Urinary bladder (tissue), 4 donors: ENCODE measurements around the gene FRG2. TPM values are rescaled to one million over a fixed set of nuclear protein-coding genes. Genes with fewer than 3 reads are reported as not detected.
"Not testable (repeated sequence)": the region's sequence is repeated elsewhere in the genome, so short reads cannot be mapped to it uniquely, and the experiment has no call there.

ENCODE experiments used
- DNase-seq: peaks from one replicate; pipeline ENCODE4 v3.0.0-alpha.2; 2015; ENCODE audit errors: extremely low spot score
- H3K27ac ChIP-seq: one replicate; pipeline ENCODE4 v1.5.1; 2013; ENCODE audit warnings: low read depth, mild to moderate bottlenecking, moderate library complexity
- H3K36me3 ChIP-seq: one replicate; pipeline ENCODE4 v1.6.1; 2013; ENCODE audit warnings: mild to moderate bottlenecking, moderate library complexity; ENCODE audit not compliant: insufficient read depth
- H3K4me1 ChIP-seq: one replicate; pipeline ENCODE4 v1.6.1; 2013; ENCODE audit warnings: mild to moderate bottlenecking, moderate library complexity; ENCODE audit not compliant: insufficient read depth
- H3K4me3 ChIP-seq: one replicate; pipeline ENCODE4 v1.5.1; 2013; ENCODE audit warnings: low read depth, low read length
- WGBS: extraction: QIAGEN DNeasy Blood & Tissue Kit; methylation state at CpG from one replicate; pipeline ENCODE4 v1.1.7; 2013; 5-methylcytosine and 5-hydroxymethylcytosine counted together
- polyA plus RNA-seq: library from polyadenylated mRNA; stranded (reverse); fragments of 200-250 nt; gene quantifications from one replicate; pipeline ENCODE4 v1.2.3, GENCODE V29; 2013
- total RNA-seq: library from RNA; depleted of rRNA; stranded (reverse); fragments of >200 nt; gene quantifications from one replicate; pipeline ENCODE4 v1.2.3, GENCODE V29; 2014
- donor health status: healthy with polysubstance abuse.
- donor health status: healthy.

Gene FRG2
- not detected for total RNA-seq
- not detected for polyA plus RNA-seq

- 63% methylated on average over 3 of the region's 10 CpGs for WGBS
- H3K4me1 ChIP-seq, H3K36me3 ChIP-seq: not testable (repeated sequence)
These were observed at the start of gene FRG2 for GRCh38 chr4:190027156-190027555. Gene FRG2 (minus strand): TSS chr4:190027256. CDS start chr4:190027204, 52 bp downstream.

GRCh38 chr4:190068351-190068750 lies 41.3 kb upstream of the FRG2 start:
- not testable (repeated sequence) for DNase-seq, H3K4me1 ChIP-seq, H3K36me3 ChIP-seq, H3K4me3 ChIP-seq, H3K27ac ChIP-seq
- WGBS = 59% methylated on average over 37 of the region's 45 CpGs

More at GRCh38 chr4:190027156-190027555, at the start of gene FRG2:
- DNase-seq, H3K27ac ChIP-seq, H3K4me3 ChIP-seq: not testable (repeated sequence)

DNA sequence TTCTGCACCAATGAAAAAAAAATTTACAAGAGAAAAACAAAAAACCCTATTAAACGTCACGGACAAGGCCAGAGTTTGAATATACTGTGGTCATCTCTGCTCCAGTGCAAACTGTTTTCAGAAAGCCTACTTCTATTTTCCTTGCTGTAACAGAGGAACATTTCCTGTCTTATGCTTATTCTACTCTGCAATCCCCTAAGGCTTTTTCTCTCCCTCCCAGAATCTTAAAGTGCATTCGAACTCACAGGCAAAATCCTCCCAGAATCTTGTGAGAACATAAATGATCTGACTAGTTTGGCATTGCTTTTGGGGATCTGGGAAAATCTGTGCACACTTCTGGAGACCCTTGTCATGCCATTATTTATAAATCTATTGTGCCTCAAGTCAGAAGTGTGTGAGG lies 37.7 kb upstream of the FRG2 start:
- not testable (repeated sequence) for DNase-seq, H3K4me3 ChIP-seq, H3K27ac ChIP-seq, H3K4me1 ChIP-seq, H3K36me3 ChIP-seq
- WGBS = no CpG with 5 or more reads among the region's 3 CpGs

GRCh38 chr4:190064342-190064741 lies 37.3 kb upstream of the FRG2 start, which contains the start of gene DBET:
Gene DBET (plus strand): TSS chr4:190064502.
- H3K36me3 ChIP-seq, H3K4me1 ChIP-seq, H3K4me3 ChIP-seq, H3K27ac ChIP-seq, DNase-seq: not testable (repeated sequence)
- no CpG with 5 or more reads among the region's 2 CpGs for WGBS

DNA sequence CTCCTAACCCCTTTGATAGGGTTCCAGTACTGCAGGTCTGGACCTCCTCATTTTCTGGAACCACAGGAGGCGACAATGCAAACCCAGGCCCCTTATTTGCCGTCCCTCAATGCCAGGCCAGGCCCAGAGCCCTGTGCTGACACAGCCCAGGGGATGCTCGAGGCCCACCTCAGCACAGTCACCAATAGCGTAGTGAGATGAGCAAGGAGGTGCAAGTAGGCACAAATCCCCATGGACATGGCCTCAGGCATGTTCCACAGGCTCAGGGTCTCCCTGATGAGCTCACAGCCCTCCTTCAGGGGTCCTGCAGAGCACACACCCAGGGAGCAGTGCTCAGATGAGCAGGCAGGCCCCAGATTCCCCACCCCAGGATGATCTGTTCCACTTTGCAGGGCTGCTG lies 31.9 kb upstream of the FRG2 start:
- not testable (repeated sequence) for H3K27ac ChIP-seq, H3K36me3 ChIP-seq, H3K4me3 ChIP-seq, DNase-seq, H3K4me1 ChIP-seq
- WGBS = 33% methylated on average over 4 of the region's 4 CpGs

- H3K27ac ChIP-seq, H3K36me3 ChIP-seq, H3K4me3 ChIP-seq, H3K4me1 ChIP-seq, DNase-seq: not testable (repeated sequence)
- 35% methylated on average over 6 of the region's 28 CpGs for WGBS
These were observed 22.6 kb upstream of the FRG2 start for GRCh38 chr4:190049378-190050239.

GRCh38 chr4:190047627-190048026 lies 20.6 kb upstream of the FRG2 start:
- not testable (repeated sequence) for H3K36me3 ChIP-seq, H3K4me1 ChIP-seq, DNase-seq, H3K4me3 ChIP-seq, H3K27ac ChIP-seq
- WGBS = 7% methylated on average over 1 of the region's 12 CpGs

DNA sequence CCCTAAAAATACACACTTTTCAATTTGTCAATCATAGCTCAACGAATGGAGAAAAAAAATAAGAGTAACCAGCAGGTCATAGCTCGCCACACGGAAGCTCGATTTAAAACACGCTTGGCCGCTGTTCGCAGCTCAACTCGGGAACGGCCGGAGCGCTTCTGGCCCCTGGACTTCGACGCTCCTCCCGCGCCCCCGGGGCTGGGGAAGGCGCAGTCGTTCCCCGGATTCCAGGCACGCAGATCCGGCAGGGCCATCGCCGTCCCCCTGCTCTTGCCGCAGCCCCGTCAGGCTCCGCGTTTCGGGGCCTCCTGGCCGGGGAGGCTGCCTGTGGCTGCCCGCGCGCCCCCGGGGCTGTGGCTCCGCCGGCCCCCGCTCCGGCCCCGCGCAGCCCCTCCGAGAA lies 13.8 kb upstream of the FRG2 start:
- H3K36me3 ChIP-seq, DNase-seq, H3K4me3 ChIP-seq, H3K27ac ChIP-seq, H3K4me1 ChIP-seq: not testable (repeated sequence)
- WGBS = 13% methylated on average over 32 of the region's 40 CpGs

- 5% methylated on average over 6 of the region's 39 CpGs for WGBS
- not testable (repeated sequence) for H3K27ac ChIP-seq, DNase-seq, H3K4me1 ChIP-seq, H3K36me3 ChIP-seq, H3K4me3 ChIP-seq
These were observed 10.8 kb upstream of the FRG2 start for GRCh38 chr4:190037704-190038388.

- DNase-seq = not testable (repeated sequence)
- WGBS = 54% methylated on average over 3 of the region's 5 CpGs
These were observed 4.2 kb upstream of the FRG2 start for GRCh38 chr4:190031264-190031663.

GRCh38 chr4:190022614-190023281 lies 4.3 kb downstream of the FRG2 start:
- not testable (repeated sequence) for H3K4me3 ChIP-seq, H3K36me3 ChIP-seq, H3K4me1 ChIP-seq, DNase-seq, H3K27ac ChIP-seq
- 21% methylated on average over 38 of the region's 47 CpGs for WGBS

More at GRCh38 chr4:190031264-190031663, 4.2 kb upstream of the FRG2 start:
- not testable (repeated sequence) for H3K4me3 ChIP-seq, H3K27ac ChIP-seq, H3K36me3 ChIP-seq, H3K4me1 ChIP-seq

DNA sequence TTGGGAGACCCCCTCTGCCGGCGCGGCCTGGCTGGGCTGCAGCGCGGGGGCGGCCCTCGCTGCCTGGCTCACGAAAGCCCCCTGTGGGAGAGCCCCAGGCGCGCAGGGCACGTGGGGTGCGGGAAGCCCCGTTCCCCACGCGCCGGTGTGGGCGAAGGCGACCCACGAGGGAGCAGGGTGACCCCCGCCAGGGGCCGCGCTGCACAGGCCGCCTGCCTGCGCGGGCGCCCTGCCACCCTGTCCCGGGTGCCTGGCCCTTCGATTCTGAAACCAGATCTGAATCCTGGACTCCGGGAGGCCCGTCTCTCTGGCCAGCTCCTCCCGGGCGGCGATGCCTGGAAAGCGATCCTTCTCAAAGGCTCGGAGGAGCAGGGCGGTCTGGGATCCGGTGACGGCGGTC lies 5.1 kb downstream of the FRG2 start:
- H3K27ac ChIP-seq, DNase-seq, H3K4me3 ChIP-seq, H3K36me3 ChIP-seq, H3K4me1 ChIP-seq: not testable (repeated sequence)
- WGBS = 50% methylated on average over 17 of the region's 39 CpGs

DNA sequence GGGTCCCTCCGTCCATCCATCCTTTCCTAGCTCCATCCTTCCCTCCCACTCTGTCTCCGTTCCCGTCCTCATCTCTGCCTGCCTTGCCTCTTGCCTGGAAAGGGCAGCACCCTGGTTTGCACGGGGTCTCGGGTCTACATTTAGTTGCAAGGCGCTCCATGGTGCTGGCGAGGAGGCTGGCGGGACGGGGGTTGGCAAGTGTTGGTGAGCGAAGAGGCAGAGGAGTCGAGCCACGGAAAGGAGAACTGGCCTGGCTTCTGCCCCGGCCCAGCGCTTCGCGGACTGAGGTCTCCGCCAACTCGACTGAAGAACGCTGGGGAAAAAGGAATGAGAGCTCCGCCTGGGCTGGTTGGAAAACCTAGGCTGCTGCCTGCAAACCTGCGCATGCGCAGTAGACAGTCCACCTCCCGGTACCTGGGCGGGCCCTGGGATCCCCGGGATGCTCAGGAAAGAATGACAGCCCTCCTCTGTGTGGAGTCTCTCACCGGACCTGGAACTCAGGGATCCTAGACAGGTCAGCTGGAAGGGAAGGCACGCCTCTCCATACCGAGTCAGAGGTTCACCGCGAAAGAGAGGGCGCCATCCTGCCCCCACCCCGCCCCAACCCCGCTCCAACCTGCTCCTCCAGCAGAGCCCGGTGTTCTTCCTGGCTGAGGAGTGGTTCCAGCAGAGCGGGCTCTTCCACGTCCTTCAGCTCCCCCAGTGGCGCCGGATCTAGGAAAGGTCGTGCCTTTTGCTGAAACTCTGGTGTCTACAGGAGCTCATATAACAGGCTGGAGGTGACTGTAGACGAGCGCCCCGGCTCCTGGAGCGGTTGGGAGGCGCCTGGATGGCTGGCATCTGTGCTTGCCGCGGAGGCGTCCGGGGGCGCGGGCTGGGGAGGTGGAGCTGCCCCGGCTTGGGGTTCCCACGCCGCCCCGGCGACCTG lies 6.0 kb downstream of the FRG2 start:
- no peak for DNase-seq
- H3K27ac ChIP-seq = no peak overlapping the region
- H3K4me1 ChIP-seq = no peaks in the 10 kb centered on the region
- H3K4me3 ChIP-seq = no peak overlapping the region
- 5% methylated on average over 54 of the region's 55 CpGs for WGBS
- H3K36me3 ChIP-seq = no peaks in the 10 kb centered on the region
